Lower leg skin (tissue), 3 donors: ENCODE results near the gene DKK1.

ENCODE experiments used
- POLR2A ChIP-seq, 2 donors: fragments of 450-650 bp; IDR thresholded peaks; one replicate each; pipeline ENCODE4 v1.6.1; 2016 to 2017; ENCODE audit warnings: antibody characterized with exemption in 2 of 2, mild to moderate bottlenecking in 1 of 2, moderate library complexity in 1 of 2
- TF ChIP-seq, protein P1 (sequence below), 3 donors: fragments of 450-650 bp; IDR thresholded peaks; one replicate each; pipeline ENCODE4 v1.5.1; 2016; ENCODE audit warnings: antibody characterized with exemption in 3 of 3, mild to moderate bottlenecking in 3 of 3, moderate library complexity in 2 of 3

DNA sequence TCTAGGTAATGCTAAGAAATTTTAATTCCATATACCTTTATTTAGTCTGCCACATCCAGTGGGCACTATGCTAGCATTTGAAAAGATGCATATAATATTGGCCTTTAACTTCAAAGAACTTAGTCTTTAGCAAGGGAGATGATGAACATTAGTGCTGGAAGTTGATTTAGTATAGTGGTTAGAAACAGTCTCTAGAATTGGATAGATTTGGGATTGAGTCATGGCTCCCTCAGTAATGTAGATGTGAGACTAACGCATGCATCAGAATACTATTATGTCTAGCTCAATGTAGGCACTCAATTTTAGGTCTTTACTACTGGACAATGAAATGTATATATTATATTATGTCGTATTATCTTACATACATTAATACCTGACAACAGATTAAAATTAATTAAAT lies 5.8 kb downstream of the DKK1 start:
- TF ChIP-seq, protein P1, sequence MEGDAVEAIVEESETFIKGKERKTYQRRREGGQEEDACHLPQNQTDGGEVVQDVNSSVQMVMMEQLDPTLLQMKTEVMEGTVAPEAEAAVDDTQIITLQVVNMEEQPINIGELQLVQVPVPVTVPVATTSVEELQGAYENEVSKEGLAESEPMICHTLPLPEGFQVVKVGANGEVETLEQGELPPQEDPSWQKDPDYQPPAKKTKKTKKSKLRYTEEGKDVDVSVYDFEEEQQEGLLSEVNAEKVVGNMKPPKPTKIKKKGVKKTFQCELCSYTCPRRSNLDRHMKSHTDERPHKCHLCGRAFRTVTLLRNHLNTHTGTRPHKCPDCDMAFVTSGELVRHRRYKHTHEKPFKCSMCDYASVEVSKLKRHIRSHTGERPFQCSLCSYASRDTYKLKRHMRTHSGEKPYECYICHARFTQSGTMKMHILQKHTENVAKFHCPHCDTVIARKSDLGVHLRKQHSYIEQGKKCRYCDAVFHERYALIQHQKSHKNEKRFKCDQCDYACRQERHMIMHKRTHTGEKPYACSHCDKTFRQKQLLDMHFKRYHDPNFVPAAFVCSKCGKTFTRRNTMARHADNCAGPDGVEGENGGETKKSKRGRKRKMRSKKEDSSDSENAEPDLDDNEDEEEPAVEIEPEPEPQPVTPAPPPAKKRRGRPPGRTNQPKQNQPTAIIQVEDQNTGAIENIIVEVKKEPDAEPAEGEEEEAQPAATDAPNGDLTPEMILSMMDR (IDR thresholded peaks at IDR 0.05), result no peak
- TF ChIP-seq POLR2A (IDR thresholded peaks at IDR 0.05), result no peak
